GM19025 (cell line): Measurements from ENCODE around the gene GARRE1.
"Not testable (repeated sequence)": the region's sequence is repeated elsewhere in the genome, so short reads cannot be mapped to it uniquely, and the experiment has no call there.

Experiments used
- ATAC-seq: cut with Tn5 transposase; IDR thresholded peaks from one replicate; pipeline ENCODE4 v1.9.1; 2021; ENCODE audit warnings: mild to moderate bottlenecking, low read depth, moderate library complexity; ENCODE audit not compliant: unreplicated experiment

GARRE1 gene

DNA sequence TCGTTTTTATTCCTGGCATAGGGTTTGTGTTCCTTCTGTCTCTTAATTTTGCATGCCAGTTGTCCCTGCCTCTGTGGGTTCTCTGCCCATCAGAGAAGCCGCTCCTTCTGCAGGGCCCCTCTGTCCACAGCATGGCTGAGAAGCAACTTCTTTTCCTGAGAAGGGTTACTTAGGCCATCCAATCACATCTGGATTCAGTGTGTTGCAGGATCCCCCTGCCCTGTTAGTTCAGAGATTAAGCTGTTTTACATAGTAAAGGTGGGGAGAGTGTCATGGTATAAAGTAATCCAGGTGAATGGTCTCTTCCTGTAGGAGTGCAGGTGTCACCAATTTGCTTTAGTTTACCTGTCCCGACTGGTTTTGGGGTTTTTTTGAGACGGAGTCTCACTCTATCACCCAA lies 22.9 kb upstream of the GARRE1 start:
- ATAC-seq, result no peak

DNA sequence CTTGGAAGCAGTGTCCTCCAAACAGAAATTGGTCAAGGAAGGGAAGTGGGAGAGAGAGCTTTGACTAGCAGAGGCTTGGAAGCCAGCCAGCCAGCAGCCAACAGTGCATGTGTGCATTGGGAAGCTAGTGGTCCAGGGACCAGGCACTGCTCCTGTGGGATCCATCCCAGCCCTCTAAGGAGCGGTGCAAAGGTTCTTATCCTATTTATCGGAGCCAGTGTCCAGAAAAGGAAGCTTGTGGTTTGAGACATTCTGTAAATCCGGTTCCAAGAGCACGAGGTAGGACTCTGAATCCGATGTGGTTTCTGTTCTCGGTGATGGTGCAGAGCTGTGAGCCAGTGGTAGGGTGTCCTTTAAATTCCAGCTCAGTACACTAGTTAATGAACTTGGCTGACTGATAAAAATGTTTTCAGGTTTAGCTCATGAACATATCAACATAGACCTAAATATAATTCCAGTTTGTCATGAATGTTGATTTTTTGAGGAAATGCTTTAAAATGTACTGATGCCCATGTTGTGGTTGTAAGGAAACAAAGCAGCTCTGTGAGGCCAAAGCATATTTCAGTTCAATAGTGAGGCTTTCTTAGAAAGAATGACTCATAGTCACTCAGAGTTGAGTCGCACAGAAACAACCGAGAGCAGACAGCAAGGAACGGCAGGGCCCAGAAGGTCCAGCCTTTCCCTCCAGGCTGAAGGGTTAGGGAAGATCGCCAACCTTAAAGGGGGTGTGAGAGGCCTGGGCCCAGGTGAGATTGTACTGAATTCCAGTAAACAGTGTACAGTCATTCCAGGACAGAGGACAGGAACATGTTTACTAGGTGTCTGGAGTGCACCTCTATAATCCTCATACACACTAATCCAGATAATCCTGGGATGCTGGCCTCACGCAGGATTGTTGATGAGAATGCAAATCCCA lies 21.5 kb upstream of the GARRE1 start:
- ATAC-seq, result no peak

DNA sequence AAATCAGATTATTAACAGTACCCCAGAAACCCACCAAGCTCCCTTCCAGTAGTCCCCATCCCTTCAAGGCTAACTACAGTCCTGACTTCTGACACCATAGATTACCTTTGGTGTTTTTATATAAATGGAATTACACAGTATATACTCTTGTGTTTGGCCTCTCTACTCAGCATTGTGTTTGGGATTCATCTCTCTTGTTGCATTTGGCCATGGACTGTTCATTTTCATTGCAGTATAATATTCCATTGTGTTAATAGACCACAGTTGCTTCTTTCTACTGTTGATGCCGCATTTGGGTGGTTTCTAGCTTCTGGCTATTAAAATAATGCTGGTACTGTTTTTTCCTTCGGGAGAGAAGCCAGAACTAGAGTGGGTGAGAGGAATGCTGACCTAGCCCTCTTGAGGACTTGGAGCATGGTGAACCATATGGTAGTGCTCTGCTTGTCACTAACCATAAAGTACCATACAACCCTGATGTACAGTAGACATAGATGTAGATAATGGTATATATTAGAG lies 18.9 kb upstream of the GARRE1 start:
- ATAC-seq, result no peak

DNA sequence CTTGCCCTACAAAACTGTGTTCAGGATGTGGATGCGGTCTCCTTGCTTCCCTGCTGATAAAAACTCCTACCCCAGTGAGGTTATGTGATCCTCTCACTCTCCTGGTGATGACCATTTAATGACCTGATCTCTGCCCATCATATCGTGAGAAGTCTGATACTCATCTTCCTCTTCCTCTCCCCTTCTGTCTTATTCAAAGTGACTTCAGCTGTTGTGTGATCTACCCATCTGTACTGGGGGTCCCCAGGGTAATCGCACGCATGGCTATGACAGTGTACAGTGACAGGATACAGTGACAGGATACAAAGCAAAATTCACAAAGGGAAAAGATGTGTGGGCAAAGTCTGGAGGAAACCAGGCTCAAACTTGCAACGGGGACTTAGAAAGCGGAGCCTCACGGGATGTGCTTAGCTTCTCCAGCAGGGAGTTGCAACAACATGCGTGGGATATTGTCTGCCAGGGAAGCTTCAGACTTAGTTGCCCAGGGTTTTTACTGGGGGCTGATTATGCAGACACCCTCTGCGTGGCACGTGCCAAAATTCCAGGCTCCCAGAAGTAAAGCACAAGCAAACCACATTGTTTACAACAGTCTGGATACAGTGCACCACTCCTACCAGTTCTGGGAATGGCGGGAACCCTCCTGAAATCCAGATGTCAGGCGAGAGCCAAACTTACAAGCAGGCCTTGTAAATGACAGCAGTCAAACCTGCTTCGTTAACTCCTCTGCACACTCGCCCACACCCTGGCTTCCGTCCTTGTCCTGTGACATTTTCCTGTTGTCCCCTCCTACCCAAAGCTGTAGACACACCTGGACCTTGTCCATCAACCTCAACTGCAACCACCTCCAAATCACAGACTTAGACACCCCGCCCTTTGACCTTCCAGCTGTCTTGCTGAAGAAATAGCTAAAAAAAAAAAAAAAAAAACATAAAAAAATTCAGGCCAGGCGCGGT lies 18.0 kb upstream of the GARRE1 start:
- ATAC-seq, result no peak

DNA sequence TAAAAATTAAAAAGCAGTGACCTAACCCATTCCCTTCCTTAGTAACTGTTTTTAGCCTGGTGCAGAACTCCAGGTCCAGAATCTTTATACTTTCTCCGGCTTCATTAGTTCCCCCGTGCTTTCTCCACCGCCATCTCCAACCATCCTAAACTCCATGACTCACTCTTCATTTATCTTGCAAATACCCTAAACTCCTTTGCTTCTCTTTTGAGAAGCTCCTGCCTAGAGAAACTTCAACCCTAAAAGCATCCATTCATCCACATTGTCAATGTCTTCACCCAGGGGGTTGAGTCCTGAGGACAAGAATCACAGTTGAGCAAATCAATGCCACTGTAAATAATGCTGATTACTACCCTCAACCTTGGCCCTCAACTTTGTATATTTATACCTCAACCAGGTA lies 17.1 kb upstream of the GARRE1 start:
- no peak for ATAC-seq

DNA sequence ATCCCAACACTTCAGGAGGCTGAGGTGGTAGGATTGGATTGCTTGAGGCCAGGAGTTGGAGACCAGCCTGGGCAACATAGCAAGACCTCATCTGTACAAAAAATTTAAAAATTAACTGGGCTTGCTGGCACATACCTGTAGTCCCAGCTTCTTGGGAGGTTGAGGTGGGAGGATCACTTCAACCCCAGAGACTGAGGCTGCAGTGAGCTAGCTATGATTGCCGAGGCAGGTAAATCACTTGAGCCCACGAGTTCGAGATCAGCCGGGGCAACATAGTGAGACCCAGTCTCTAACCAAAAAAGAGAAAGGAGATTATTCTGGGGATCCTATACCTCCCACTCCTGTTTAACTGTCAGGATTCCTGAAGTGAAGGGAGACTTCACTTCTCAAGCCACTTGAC lies 16.4 kb upstream of the GARRE1 start:
- ATAC-seq, result no peak

DNA sequence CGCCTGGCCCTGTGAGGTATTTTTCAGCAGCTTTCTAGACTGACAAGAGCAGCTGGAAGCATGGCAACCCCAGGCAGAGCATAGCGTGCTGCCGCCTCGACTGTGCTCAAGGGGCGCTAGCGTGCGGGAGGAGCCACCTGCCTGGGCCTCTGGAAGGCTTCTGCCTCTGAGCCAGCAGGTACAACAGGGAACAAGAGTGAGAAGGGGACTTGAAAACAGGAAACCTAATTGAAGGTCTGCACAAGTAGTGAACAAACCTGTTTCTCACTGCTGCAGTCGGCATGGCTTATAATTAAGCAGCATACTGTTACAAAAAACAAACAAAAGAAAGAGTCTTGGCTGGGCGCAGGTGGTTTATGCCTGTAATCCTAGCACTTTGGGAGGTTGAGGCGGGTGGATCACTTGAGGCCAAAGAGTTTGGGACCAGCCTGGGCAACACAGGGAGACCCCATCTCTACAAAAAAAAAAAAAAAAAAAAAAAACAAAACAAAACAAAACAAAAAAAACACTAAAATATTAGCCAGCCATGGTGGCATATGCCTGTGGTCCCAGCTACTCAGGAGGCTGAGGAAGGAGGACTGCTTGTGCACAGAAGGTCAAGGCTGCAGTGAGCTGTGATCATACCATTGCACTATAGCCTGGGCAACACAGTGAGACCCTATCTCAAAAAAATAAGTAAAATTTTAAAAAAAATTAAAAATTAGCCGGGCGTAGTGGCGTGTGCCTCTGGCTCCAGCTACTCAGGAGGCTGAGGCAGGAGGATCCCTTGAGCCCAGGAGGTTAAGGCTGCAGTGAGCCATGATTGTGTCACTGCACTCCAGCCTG lies 12.6 kb upstream of the GARRE1 start:
- no peak for ATAC-seq

DNA sequence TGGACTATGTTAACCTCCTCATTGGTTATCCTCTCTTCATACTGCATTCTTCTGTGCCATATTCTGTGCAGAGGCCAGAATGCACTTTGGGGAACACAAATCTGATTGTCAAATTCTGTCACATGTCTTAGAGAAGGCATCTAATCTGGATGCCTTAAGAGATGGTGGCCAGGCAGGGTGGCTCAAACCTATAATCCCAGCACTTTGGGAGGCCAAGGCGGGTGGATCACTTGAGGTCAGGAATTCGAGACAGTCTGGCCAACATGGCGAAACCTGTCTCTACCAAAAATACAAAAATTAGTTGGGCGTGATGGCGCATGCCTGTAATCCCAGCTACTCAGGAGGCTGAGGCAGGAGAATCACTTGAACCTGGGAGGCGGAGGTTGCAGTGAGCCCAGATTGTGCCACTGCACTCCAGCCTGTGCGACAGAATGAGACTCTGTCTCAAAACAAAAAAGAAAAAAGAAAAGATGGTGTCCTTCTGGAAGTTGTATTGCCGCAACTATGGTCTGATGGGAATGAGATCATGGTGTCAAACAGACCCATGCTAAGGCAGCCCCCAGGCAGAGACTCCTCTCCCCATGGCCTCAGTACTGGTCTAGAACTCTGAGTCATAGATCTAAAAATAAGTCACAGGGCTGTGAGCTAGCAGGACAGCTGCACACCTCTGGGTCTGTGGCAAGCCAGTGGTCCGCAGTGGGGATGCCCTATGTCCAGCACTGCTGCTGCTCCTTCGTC lies 11.0 kb upstream of the GARRE1 start:
- ATAC-seq, result not testable (repeated sequence)

DNA sequence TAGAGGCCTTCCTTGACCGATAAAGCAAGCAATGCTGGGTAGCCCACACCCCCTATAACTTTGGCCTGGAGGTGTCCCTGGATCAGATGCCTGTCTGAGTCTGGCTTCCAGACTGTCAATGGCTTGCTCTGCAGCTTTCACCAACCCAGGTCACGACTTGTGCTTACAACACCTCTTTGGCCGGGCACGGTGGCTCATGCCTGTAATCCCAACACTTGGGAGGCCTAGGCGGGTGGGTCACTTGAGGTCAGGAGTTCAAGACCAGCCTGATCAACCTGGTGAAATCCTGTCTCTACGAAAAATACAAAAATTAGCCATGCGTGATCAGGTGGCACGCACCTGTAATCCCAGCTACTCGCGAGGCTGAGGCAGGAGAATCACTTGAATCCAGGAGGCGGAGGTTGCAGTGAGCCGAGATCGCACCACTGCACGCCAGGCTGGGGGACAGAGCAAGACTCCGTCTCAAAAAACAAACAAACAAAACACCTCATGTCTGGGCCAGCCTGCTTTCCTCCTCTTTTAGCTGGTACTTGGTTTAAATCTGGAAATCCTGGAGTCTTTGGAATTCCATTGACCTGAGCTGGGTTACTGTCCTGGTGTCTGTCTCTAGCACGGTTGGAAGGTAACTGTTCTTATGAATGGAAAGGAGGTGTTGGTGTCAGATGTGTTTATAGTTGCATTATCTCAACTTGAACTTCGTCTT lies 10.3 kb upstream of the GARRE1 start:
- ATAC-seq, result no peak

DNA sequence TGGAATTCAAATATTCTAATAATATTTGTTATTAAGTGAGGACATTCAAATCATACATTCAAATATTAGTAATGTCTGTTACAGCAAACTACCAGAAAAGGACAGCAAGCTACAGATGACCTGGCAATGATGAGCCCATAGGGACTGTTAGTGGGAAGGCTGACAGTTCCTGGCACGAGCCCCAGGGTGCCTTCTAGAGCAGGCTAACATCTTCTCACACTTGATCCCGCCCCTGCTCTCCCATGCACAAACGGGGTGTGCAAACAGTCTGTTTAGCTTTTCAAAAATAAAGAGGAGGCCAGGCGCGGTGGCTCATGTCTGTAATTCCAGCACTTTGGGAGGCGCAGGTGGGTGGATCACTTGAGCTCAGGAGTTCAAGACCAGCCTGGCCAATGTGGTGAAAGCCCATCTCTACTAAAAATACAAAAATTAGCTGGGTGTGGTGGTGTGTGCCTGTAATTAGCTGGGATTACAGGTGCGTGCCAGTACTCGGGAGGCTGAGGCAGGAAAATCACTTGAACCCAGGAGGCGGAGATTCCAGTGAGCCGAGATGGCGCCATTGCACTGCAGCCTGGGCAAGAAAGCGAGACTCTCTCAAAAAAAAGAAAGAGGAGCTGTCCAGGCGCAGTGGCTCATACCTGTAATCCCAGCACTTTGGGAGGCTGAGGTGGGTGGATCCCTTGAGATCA lies 9.6 kb upstream of the GARRE1 start:
- no peak for ATAC-seq

DNA sequence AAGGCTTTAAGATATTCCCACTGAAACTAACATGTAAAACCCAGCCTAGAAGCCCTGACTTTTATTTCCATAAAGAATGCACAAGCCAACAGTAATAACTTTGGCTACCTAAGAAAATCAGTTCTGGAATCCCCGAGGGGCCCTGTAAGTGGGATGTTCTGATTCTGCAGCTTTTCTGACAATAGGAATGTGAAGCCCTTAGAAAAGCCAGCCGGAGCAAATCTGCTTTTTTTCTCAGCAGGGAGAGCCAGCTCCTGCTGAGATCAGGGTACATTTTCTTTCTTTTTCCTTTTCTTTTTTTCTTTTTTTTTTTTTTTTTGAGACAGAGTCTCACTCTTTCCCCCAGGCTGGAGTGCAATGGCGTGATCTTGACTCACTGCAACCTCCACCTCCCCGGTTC lies 8.0 kb upstream of the GARRE1 start:
- ATAC-seq, result no peak

DNA sequence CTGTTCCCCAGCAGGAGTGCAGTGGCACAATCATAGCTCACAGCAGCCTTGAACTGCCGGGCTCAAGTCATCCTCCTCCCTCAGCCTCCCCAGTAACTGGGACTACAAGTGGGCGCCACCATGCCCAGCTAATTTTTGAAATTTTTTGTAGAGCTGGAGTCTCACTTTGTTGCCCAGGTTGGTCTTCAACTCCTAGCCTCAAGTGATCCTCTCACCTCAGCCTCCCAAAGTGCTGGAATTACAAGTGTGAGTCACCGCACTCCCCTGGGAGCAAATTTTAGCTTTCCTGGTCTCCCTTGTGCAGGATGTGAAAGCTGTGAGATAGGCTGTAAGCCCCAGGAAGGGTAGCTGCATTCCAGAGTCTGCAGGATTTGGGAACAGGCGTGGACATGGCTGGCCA lies 5.4 kb upstream of the GARRE1 start:
- ATAC-seq, result no peak

DNA sequence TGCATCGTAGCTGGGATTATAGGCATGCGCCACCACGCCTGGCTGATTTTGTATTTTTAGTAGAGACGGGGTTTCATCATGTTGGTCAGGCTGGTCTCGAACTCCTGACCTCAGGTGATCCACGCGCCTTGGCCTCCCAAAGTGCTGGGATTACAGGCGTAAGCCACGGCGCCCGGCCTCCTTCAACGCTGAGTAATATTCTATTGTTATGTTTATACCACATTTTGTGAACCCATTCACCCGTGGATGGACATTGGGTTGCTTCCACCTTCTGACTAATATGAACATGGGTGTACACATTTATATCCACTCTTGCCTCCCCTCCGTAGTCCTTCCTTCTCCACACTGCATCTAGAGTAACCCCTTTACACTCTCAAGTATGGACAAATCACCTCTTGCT lies 1.2 kb upstream of the GARRE1 start:
- not testable (repeated sequence) for ATAC-seq

DNA sequence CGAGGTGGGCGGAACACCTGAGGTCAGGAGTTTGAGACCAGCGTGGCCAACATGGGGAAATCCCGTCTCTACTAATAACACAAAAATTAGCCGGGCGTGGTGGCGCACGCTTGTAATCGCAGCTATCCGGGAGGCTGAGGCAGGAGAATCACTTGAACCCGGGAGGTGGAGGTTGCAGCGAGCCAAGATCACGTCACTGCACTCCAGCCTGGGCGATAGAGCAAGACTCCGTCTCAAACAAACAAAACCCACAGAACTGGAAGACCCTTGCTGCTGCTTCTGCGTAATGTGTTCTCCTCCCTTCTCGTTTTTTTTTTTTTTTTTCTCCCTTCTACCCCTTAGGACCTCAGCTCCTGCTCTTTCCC lies 691 bp upstream of the GARRE1 start:
- not testable (repeated sequence) for ATAC-seq

DNA sequence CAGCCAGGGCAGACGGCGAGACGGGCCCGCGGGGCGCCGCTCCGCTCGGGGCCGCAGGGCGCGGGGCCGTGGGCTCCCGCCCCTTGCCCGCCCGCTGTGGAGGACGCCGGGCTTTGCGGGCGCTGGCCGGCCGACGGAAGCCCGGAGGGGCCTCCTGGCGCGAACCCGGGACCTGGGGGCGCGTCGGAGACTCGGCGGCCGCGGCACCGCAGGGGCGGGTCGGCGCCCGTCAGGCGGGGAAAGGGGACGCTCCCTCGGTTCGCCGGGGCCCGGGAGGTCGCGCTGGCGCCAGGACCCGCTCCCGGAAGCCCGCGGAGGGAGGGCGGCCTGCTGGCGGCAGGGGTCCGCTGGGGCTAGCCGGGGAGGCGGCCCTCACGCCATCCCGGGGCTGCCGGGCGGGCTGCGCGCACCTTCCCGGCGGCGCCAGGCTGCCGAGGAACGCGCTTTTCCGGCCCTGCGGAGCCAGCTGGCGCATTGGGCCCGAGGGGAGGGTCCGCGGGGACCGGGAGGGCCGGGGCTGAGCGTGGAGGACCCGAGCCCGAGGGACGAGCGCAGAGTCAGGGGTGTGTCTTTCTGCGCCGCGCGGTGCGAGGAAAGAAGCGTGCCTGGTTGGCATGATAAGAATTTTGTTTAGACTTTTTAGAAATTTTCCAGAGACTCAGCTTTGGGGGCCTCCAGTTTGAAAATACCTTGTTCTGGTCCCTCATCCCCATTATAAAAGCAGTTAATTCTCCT lies 511 bp downstream of the GARRE1 start:
- peak; percentile 37 for ATAC-seq

DNA sequence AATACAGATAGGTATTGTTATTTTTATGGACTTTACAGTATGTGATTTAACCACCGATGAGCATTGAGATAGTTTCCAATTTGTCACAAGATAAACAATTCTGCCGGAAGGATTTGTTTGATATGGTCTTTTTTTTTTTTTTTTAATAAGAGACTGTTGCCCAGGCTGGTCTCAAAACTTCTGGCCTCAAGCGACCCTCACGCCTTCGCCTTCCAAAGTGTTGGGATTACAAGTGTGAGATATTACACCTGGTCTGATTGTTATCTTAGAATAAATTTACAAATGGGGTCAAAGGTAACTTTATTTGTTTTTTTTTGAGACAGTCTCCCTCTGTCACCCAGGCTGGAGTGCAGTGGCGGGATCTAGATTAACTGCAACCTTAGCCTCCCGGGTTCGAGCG lies 1.2 kb downstream of the GARRE1 start:
- no peak for ATAC-seq

DNA sequence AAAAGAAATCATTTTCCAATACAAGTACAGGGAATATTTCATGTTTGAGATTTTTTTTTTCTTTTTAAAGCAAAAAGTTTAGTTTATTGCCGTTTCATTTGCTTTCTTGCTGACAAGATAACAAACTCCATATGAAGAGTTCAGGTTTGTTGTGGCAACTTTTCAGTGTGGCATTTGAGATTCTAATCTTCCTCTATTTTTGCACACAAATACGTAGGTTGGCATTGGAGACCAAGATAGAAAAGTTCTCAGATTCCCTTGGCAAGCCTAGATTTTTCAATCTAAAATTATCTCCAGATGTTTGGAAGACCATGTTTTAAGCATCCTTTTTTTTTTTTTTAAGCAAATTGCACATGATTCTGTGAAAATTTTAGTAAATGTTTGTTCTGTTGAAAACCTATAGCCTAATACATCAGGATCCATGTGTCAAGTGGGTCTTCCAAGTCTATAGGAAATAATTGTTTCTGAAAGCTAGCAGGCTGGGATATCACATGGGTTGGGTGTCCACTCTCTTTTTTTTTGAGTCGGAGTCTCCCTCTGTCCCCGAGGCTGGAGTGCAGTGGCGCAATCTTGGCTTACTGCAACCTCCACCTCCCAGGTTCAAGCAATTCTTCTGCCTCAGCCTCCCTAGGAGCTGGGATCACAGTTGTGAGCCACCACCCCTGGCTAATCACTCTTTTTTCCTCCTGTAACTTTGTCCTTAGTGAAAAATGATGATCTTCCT lies 2.6 kb downstream of the GARRE1 start:
- no peak for ATAC-seq
